ENCODE measurements around the gene BLOC1S5. TPM values are rescaled to one million over a fixed set of nuclear protein-coding genes. Genes with fewer than 3 reads are reported as not detected.

The BLOC1S5 gene
- total RNA-seq, 1 donor from 2014 or later: 14.1 TPM

GRCh38 chr6:8082954-8083858 lies 19.0 kb upstream of the BLOC1S5 start:
- DNase-seq (ENCODE audit: low read depth): peak; percentile 64

GRCh38 chr6:8082572-8082953 lies 18.4 kb upstream of the BLOC1S5 start:
- no peak for DNase-seq (ENCODE audit: low read depth)

GRCh38 chr6:8080362-8081151 lies 16.4 kb upstream of the BLOC1S5 start:
- no peak for DNase-seq (ENCODE audit: low read depth)

GRCh38 chr6:8079126-8079525 lies 14.9 kb upstream of the BLOC1S5 start:
- DNase-seq (ENCODE audit: low read depth): no peak

- no peak for DNase-seq (ENCODE audit: low read depth)
Observed at GRCh38 chr6:8077991-8078390, 13.8 kb upstream of the BLOC1S5 start.

- no peak for DNase-seq (ENCODE audit: low read depth)
Observed at GRCh38 chr6:8075704-8076103, 11.5 kb upstream of the BLOC1S5 start.

GRCh38 chr6:8075185-8075584 lies 11.0 kb upstream of the BLOC1S5 start:
- no peak for DNase-seq (ENCODE audit: low read depth)

- no peak for DNase-seq (ENCODE audit: low read depth)
Observed at GRCh38 chr6:8074213-8074612, 10.0 kb upstream of the BLOC1S5 start.

GRCh38 chr6:8073758-8074157 lies 9.6 kb upstream of the BLOC1S5 start:
- DNase-seq (ENCODE audit: low read depth): no peak

- no peak for DNase-seq (ENCODE audit: low read depth)
Observed at GRCh38 chr6:8070718-8071117, 6.5 kb upstream of the BLOC1S5 start.

- DNase-seq (ENCODE audit: low read depth): no peak
Observed at GRCh38 chr6:8069631-8070284, 5.6 kb upstream of the BLOC1S5 start.

GRCh38 chr6:8069151-8069550 lies 5.0 kb upstream of the BLOC1S5 start:
- DNase-seq (ENCODE audit: low read depth): no peak

- no peak for DNase-seq (ENCODE audit: low read depth)
Observed at GRCh38 chr6:8066108-8066507, 1.9 kb upstream of the BLOC1S5 start.

- DNase-seq (ENCODE audit: low read depth): no peak
Observed at GRCh38 chr6:8065519-8065911, 1.3 kb upstream of the BLOC1S5 start.

GRCh38 chr6:8064638-8065518 lies 689 bp upstream of the BLOC1S5 start:
- DNase-seq (ENCODE audit: low read depth): no peak

- no peak for DNase-seq (ENCODE audit: low read depth)
Observed at GRCh38 chr6:8061736-8062135, 2.5 kb downstream of the BLOC1S5 start.

GRCh38 chr6:8060346-8060745 lies 3.8 kb downstream of the BLOC1S5 start:
- no peak for DNase-seq (ENCODE audit: low read depth)

- peak; percentile 46 for DNase-seq (ENCODE audit: low read depth)
Observed at GRCh38 chr6:8059129-8059528, 5.1 kb downstream of the BLOC1S5 start.

- DNase-seq (ENCODE audit: low read depth): no peak
Observed at GRCh38 chr6:8057793-8058192, 6.4 kb downstream of the BLOC1S5 start.

- DNase-seq (ENCODE audit: low read depth): no peak
Observed at GRCh38 chr6:8057263-8057662, 6.9 kb downstream of the BLOC1S5 start.

GRCh38 chr6:8054276-8054675 lies 9.9 kb downstream of the BLOC1S5 start:
- no peak for DNase-seq (ENCODE audit: low read depth)
